KOPT-K1 (cell line): ENCODE measurements around the gene NME5.

Experiments
- H3K27ac ChIP-seq: fragments of 200-600 bp; sonication (generic); 2 replicates; pipeline ENCODE4 v1.5.1; 2016; ENCODE audit warnings: antibody characterized with exemption, mild to moderate bottlenecking, low read depth, low read length; ENCODE audit not compliant: poor library complexity, severe bottlenecking
- H3K36me3 ChIP-seq: fragments of 200-600 bp; sonication (generic); 2 replicates; pipeline ENCODE4 v1.5.1; 2017; ENCODE audit warnings: antibody characterized with exemption, mild to moderate bottlenecking, low read length, moderate library complexity; ENCODE audit not compliant: insufficient read depth
- H3K9me3 ChIP-seq: fragments of 200-600 bp; sonication (generic); 2 replicates; pipeline ENCODE4 v1.5.1; 2017; ENCODE audit warnings: antibody characterized with exemption, low read length, mild to moderate bottlenecking; ENCODE audit not compliant: insufficient read depth, poor library complexity, severe bottlenecking

NME5 gene

GRCh38 chr5:138107213-138107612, 32.0 kb downstream of the NME5 start:
- no peaks in the 10 kb centered on the region for H3K9me3 ChIP-seq
- H3K27ac ChIP-seq, result no peak overlapping the region
- H3K36me3 ChIP-seq, result no peaks in the 10 kb centered on the region

- no peak overlapping the region for H3K27ac ChIP-seq
- no peaks in the 10 kb centered on the region for H3K9me3 ChIP-seq
- H3K36me3 ChIP-seq, result no peaks in the 10 kb centered on the region
Observed at GRCh38 chr5:138105709-138106108, 33.5 kb downstream of the NME5 start.

DNA sequence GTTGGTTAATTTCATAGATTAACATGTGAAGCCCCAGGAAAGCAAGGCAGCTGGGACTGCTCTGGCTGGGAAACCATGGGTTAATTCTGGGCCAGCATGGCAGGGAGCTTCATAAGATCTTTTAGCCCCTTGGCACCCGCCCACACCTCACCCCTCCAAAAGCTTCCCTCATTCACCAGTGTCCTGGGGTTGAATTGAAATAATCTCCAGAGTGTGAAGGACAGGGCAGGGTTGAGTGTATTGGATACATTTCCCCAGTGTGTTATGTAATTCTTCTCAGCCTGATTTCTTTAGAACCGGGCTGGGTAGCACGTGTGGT, 36.0 kb downstream of the NME5 start:
- Histone ChIP-seq H3K27ac (no peak overlapping the region), H3K9me3 (no peaks in the 10 kb centered on the region), H3K36me3 (no peaks in the 10 kb centered on the region)

DNA sequence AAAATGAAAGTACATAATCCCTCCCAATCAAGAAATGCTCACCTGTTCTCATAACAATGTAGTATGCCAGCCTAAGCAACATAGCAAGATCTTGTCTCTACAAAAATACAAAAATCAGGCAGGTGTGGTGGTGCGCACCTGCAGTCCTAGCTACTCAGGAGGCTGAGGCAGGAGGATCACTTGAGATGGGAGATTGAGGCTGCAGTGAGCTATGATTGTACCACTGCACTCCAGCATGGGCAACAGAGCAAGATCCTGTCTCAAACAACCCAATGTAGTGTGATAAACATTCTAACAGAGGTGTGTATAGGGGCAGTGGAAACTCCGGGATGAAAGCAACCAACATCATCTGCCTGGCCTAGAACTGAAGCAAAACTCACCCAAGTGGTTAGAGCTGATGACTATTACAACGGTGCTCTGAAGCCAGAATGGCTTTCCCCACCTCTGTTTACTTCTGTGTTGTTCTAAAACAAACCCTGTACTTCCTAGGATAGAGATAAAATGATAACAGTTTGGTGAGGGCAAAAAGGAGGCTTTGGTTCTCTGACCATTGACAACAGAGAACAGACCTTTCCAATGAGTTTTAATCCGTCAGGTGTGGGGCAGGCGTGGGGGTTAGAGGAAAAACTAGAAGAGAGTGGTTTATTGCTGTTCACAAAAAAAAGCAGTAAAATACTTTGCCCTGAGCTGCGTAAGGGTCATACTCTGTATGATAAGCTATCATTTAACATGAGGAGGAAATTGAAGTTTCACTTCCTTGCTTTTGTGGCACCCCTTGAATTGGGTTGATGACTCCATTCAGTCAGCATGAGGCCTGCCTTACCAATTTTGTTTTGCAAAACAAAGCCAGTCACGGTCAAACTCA, 36.5 kb downstream of the NME5 start:
- no peaks in the 10 kb centered on the region for H3K36me3 ChIP-seq
- H3K27ac ChIP-seq, result no peak overlapping the region
- H3K9me3 ChIP-seq, result no peaks in the 10 kb centered on the region

DNA sequence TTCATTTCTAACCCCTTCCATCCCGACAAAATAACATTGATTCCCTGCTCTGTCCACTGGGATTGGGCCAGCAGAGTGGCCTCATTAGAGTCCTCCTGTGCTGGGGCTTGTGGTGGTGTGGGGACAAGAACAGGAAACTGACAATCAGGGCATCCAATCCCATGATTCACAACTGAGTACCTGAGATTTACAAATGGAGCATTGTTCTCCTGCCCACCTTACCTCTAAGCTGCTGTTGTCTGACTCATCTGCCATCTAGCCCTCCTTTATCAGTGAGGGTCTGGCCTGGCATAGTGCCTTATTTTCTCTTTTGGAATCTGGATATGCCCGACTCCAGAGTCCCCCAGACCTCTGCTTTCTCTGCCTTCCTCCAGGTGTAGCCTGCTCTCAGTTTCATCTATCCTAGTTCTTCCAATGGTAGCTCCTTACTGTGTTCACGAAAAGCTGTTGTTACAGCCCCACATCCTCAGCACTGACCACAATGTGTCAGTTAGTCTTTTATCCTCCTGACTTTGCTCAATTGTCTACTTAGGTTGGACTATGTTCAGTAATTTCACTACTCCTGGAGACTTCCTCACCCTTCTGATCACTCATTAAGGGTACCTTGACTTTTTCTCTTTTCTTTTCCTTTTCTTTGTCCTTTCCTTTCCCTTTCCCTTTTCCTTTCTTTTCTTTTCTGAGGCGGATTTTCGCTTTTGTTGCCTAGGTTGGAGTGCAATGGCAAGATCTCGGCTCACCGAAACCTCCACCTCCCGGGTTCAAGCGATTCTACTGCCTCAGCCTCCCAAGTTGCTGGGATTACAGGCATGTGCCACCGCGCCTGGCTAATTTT, 42.0 kb downstream of the NME5 start:
- H3K27ac ChIP-seq, result no peak overlapping the region
- H3K9me3 ChIP-seq, result no peaks in the 10 kb centered on the region
- no peaks in the 10 kb centered on the region for H3K36me3 ChIP-seq

DNA sequence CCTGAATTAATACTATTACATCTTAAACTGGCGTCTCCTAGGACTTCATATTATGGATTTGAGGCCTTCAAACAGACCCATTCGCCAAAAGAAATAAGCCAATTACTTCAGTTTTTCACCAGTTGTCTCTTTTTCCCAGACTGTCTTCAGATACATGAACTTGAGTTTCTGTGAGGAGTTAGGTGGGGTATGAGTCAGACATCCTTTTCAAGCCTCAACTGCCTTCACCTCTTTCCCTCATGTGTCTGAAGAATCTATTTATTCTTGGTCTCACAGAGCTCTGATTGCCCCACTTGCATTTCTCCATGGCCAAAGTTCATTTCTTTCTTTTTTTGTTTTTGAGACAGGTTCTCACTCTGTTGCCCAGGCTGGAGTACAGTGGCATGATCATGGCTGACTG, 42.9 kb downstream of the NME5 start:
- Histone ChIP-seq H3K27ac (no peak overlapping the region), H3K9me3 (no peaks in the 10 kb centered on the region), H3K36me3 (no peaks in the 10 kb centered on the region)

GRCh38 chr5:138095100-138095907, 43.9 kb downstream of the NME5 start:
- no peak overlapping the region for H3K27ac ChIP-seq
- no peaks in the 10 kb centered on the region for H3K9me3 ChIP-seq
- H3K36me3 ChIP-seq, result no peaks in the 10 kb centered on the region

- H3K36me3 ChIP-seq, result no peaks in the 10 kb centered on the region
- H3K27ac ChIP-seq, result no peak overlapping the region
- H3K9me3 ChIP-seq, result no peaks in the 10 kb centered on the region
Observed at GRCh38 chr5:138093036-138093435, 46.2 kb downstream of the NME5 start.

DNA sequence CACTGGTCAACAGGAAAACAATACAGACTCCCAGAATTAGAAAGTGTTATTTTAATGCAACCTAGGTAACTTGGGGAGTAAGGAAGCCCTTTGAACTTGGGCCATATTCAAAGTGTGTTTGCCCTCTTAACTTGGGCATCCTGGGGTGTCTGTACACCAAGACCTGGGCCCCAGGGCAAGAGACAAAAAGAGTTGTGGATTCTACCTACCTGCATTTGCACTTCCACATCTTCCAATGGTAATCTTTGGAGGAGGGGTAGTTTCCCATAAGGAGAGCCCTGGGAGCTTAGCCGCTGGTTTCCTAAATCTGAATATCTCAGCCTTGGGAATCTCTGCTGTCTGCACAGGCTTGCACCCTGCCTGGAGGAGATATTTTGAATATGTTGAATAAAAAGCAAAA, 46.9 kb downstream of the NME5 start:
- Histone ChIP-seq H3K27ac (no peak overlapping the region), H3K9me3 (no peaks in the 10 kb centered on the region), H3K36me3 (no peaks in the 10 kb centered on the region)

DNA sequence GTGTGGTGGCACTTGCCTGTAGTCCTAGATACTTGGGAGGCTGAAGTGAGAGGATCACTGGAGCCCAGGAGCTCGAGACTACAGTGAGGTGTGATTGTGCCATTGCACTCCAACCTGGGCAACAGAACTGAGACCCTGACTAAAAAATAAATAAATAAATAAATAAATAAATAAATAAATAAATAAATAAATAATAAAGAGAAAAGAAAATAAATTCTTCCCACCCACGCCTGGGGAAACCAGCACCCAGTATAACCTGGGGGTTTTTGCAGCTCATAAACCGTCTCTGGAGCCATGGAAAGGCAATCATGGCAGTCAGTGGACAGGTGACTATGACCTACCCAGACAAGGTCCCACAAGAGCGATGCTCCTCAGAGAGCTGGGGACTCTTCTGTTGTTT, 47.5 kb downstream of the NME5 start:
- H3K9me3 ChIP-seq, result no peaks in the 10 kb centered on the region
- no peak overlapping the region for H3K27ac ChIP-seq
- H3K36me3 ChIP-seq, result no peaks in the 10 kb centered on the region

DNA sequence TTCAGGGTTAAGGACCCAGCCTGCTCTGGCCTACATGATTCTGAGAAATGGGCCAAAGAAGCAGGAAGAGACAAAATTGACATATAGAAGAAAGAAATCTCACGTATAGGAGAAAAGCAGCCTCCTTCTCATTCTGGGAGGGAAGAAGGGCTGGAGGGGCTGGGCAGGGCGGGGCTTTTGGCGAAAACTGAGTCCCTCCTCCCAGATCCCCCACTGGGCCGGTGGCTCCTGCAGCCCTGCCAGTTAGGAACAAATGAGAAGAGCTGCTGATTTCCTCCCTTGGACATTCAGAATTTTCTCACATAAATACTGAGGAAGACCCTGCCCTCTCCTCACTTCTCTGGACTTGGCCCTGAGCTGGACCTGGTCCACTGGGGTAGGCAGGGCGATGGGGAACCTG, 55.5 kb downstream of the NME5 start, which contains the start of gene WNT8A:
TSS of gene WNT8A (plus strand) at position 332 of the 400 bp plus-strand sequence. CDS start 95 bp downstream, outside the sequence.
- no peaks in the 10 kb centered on the region for H3K9me3 ChIP-seq
- H3K27ac ChIP-seq, result no peak within 1 kb of the TSS
- H3K36me3 ChIP-seq, result no peaks in the 10 kb centered on the region

DNA sequence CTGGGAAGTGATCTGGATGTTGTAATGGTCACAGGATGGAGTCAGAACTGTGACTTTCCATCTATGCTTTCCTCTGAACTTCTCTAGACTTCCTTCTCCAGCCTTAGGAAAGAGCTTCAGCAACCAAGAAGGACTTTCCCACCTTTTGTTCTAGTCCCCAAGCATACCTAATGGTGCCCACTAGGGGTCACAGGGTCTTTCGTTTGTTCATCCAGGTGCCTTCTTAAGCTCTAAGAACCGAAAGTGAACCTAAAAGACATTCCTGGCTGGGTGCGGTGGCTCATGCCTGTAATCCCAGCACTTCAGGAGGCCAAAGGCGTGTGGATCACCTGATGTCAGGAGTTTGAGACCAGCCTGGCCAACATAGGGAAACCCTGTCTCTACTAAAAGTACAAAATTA, 57.2 kb downstream of the NME5 start:
- Histone ChIP-seq H3K9me3 (no peaks in the 10 kb centered on the region), H3K36me3 (no peaks in the 10 kb centered on the region), H3K27ac (no peak overlapping the region)

- H3K27ac ChIP-seq, result no peak overlapping the region
- H3K9me3 ChIP-seq, result no peaks in the 10 kb centered on the region
- H3K36me3 ChIP-seq, result no peaks in the 10 kb centered on the region
Observed at GRCh38 chr5:138078006-138078643, 61.1 kb downstream of the NME5 start.

DNA sequence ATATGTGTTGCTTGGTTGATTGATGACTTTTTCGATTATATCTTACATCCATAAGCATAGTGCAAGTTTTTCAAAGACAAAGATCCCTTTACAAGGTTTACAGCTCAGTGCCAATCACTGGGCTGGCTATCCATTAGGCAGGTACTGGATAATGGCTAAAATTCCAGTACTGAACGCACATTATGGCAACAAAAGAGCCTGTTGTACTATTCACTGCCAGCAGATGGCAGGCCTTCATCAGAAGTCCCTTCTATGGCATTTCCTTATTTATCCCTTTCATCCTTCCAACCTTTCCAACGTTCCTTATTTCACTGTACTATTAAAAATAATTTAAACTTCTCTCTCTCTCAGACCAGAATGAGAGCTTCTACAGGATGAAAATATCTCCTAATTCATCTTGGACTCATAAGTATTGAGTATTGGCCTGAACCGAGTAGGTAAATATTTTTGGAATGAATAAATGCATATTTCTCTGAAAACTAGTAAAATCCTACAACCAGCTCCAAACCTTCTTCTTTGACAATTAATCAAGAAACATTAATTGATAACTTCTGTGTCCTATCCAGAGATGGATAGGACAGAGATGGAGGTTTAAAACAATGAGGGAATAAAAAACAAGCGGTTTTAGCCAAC, 62.0 kb downstream of the NME5 start:
- Histone ChIP-seq H3K27ac (no peak overlapping the region), H3K9me3 (no peaks in the 10 kb centered on the region), H3K36me3 (no peaks in the 10 kb centered on the region)
